Hepatocyte (in vitro differentiated cells): ENCODE results near the gene ABI1. TPM values are rescaled to one million over a fixed set of nuclear protein-coding genes. Genes with fewer than 3 reads are reported as not detected.
"Not testable (repeated sequence)": the region's sequence is repeated elsewhere in the genome, so short reads cannot be mapped to it uniquely, and the experiment has no call there.

ENCODE experiments used
- DNase-seq: peaks from one replicate; pipeline ENCODE4 v3.0.0-alpha.2; 2016; ENCODE audit warnings: low spot score
- H2AFZ ChIP-seq: fragments of 200-600 bp; sonication (generic); 2 replicates; pipeline ENCODE4 v1.6.0; 2016; ENCODE audit warnings: antibody characterized with exemption, mild to moderate bottlenecking
- H3K27ac ChIP-seq: fragments of 200-600 bp; sonication (generic); 2 replicates; pipeline ENCODE4 v1.5.1; 2016; ENCODE audit warnings: mild to moderate bottlenecking
- H3K27me3 ChIP-seq: fragments of 200-600 bp; sonication (generic); 2 replicates; pipeline ENCODE4 v1.6.1; 2016
- H3K36me3 ChIP-seq: fragments of 200-600 bp; sonication (generic); replicated peaks from 2 replicates; pipeline ENCODE4 v1.5.1; 2016; ENCODE audit warnings: low read depth; ENCODE audit not compliant: insufficient read depth
- H3K4me1 ChIP-seq: fragments of 200-600 bp; sonication (generic); 2 replicates; pipeline ENCODE4 v1.5.1; 2016; ENCODE audit warnings: mild to moderate bottlenecking, moderate library complexity; ENCODE audit not compliant: insufficient read depth
- H3K4me2 ChIP-seq: fragments of 200-600 bp; sonication (generic); 2 replicates; pipeline ENCODE4 v1.6.0; 2016
- H3K4me3 ChIP-seq: fragments of 200-600 bp; sonication (generic); 2 replicates; pipeline ENCODE4 v1.5.1; 2016; ENCODE audit warnings: mild to moderate bottlenecking
- H3K79me2 ChIP-seq: fragments of 200-600 bp; sonication (generic); 2 replicates; pipeline ENCODE4 v1.6.0; 2017; ENCODE audit warnings: mild to moderate bottlenecking
- H3K9me2 ChIP-seq: fragments of 200-600 bp; sonication (generic); replicated peaks from 2 replicates; pipeline ENCODE4 v1.6.0; 2017; ENCODE audit warnings: mild to moderate bottlenecking; ENCODE audit not compliant: insufficient read depth
- H3K9me3 ChIP-seq: fragments of 200-600 bp; sonication (generic); 2 replicates; pipeline ENCODE4 v1.5.1; 2016; ENCODE audit warnings: low read depth, mild to moderate bottlenecking
- H4K20me1 ChIP-seq: fragments of 200-600 bp; sonication (generic); 2 replicates; pipeline ENCODE4 v1.6.0; 2016; ENCODE audit warnings: mild to moderate bottlenecking; ENCODE audit not compliant: insufficient read depth, poor library complexity, severe bottlenecking
- EZH2 ChIP-seq: fragments of 200-600 bp; sonication (generic); IDR thresholded peaks from 2 replicates; pipeline ENCODE4 v1.6.1; 2016; ENCODE audit warnings: antibody characterized with exemption, mild to moderate bottlenecking, borderline replicate concordance
- EZH2phosphoT487 ChIP-seq: fragments of 200-600 bp; sonication (generic); IDR thresholded peaks from one replicate; pipeline ENCODE4 v1.6.1; 2018; ENCODE audit warnings: antibody characterized with exemption, mild to moderate bottlenecking, low read depth, moderate library complexity; ENCODE audit not compliant: unreplicated experiment, severe bottlenecking
- WGBS: methylation state at CpG from one replicate; pipeline ENCODE4 v1.1.6; 2016; ENCODE audit warnings: low lambda C conversion rate; ENCODE audit errors: missing lambda C conversion rate; 5-methylcytosine and 5-hydroxymethylcytosine counted together
- polyA plus RNA-seq: library from polyadenylated mRNA; unstranded; fragments of >200 nt; fragmentation: Nextera tagmentation; extraction: Ambion mirVana; gene quantifications from 2 replicates; pipeline ENCODE4 v1.2.1, GENCODE V29; 2016
- total RNA-seq: library from RNA; depleted of rRNA; stranded (reverse); fragments of >200 nt; gene quantifications from 2 replicates; pipeline ENCODE4 v1.2.3, GENCODE V29; 2014
- TF ChIP-seq, protein P1 (sequence below): fragments of 200-600 bp; sonication (generic); IDR thresholded peaks from 2 replicates; pipeline ENCODE4 v1.5.1; 2016; ENCODE audit warnings: antibody characterized with exemption, mild to moderate bottlenecking; ENCODE audit not compliant: poor library complexity

The ABI1 gene
- total and polyA plus RNA-seq, 2 experiments from 2014 or later: 30.5 to 46.1 TPM

DNA sequence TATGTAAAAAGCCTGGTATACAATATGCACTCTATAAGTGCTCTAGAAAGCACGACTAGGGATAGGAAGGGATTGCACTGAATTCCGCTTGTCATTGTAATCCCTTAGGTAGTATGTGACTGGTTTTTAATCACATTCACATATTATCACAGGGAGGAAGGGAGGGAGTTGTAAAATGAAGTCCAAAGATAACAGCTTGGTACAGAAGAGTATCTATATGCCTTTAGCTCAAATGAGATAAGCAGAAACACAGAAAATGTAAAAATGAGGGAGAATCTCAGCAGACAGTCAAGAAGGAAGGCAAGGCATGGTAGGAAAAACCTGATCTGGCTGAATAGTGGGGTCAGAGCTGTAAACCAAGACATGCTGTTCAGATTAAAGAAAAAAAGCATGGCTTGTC, 63.4 kb downstream of the ABI1 start:
- no peak overlapping the region for H2AFZ ChIP-seq
- no peak overlapping the region for H3K4me2 ChIP-seq
- H3K27ac ChIP-seq: no peak overlapping the region
- H3K4me3 ChIP-seq: no peak overlapping the region
- H4K20me1 ChIP-seq: peaks cover 10% of the 10 kb centered on the region
- no peaks in the 10 kb centered on the region for H3K27me3 ChIP-seq
- peaks cover 98% of the 10 kb centered on the region for H3K79me2 ChIP-seq
- 71% methylated on average over 2 of the region's 2 CpGs for WGBS
- TF ChIP-seq EZH2 (no peak), EZH2phosphoT487 (no peak)
- TF ChIP-seq, protein P1, sequence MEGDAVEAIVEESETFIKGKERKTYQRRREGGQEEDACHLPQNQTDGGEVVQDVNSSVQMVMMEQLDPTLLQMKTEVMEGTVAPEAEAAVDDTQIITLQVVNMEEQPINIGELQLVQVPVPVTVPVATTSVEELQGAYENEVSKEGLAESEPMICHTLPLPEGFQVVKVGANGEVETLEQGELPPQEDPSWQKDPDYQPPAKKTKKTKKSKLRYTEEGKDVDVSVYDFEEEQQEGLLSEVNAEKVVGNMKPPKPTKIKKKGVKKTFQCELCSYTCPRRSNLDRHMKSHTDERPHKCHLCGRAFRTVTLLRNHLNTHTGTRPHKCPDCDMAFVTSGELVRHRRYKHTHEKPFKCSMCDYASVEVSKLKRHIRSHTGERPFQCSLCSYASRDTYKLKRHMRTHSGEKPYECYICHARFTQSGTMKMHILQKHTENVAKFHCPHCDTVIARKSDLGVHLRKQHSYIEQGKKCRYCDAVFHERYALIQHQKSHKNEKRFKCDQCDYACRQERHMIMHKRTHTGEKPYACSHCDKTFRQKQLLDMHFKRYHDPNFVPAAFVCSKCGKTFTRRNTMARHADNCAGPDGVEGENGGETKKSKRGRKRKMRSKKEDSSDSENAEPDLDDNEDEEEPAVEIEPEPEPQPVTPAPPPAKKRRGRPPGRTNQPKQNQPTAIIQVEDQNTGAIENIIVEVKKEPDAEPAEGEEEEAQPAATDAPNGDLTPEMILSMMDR: no peak
- H3K36me3 ChIP-seq: no peaks in the 10 kb centered on the region
- H3K9me2 ChIP-seq: no peaks in the 10 kb centered on the region
- H3K9me3 ChIP-seq: no peaks in the 10 kb centered on the region
- no peaks in the 10 kb centered on the region for H3K4me1 ChIP-seq
- DNase-seq: no peak

DNA sequence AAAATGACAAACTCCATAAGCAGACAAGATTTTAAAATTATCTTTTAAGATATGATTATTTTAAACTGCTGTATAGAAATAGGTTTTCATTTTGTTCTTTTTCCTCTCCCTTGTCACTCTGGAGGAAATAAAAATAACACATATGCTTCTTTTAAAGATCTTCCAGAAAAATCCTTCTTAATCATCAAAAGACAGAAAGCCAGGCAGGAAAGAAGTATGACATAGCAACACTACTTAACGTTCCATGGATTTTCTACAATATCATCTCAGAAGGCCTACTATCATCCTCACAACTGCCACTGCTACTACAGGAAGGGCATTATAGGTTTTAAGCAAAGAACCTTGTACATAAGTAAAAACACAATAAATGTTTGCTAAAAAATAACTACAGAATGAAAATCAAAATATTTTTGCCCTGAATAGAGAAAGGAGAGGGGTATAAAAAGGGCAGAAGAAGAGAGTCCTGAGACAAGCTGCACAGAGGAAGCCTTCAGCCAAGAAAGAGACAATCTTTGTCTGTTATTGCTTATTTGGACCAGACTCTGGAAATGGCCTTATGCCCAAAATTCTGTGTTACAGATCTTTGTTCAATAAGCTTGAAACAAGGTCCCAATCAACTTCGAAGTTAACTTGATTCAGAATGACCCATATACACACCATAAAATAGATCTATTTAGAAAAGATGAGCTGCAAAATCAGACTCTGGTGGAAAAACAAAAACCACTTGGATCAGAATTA, 67.8 kb downstream of the ABI1 start:
- no peaks in the 10 kb centered on the region for H3K27me3 ChIP-seq
- 81% methylated on average over 2 of the region's 2 CpGs for WGBS
- no peak overlapping the region for H2AFZ ChIP-seq
- no peaks in the 10 kb centered on the region for H3K36me3 ChIP-seq
- peaks cover 97% of the 10 kb centered on the region for H3K79me2 ChIP-seq
- H3K9me3 ChIP-seq: no peaks in the 10 kb centered on the region
- no peaks in the 10 kb centered on the region for H3K4me1 ChIP-seq
- no peak overlapping the region for H3K4me2 ChIP-seq
- no peak overlapping the region for H3K27ac ChIP-seq
- H4K20me1 ChIP-seq: peaks cover 4% of the 10 kb centered on the region
- H3K9me2 ChIP-seq: no peaks in the 10 kb centered on the region
- no peak for TF ChIP-seq EZH2
- TF ChIP-seq EZH2phosphoT487: no peak
- DNase-seq: no peak
- no peak overlapping the region for H3K4me3 ChIP-seq

DNA sequence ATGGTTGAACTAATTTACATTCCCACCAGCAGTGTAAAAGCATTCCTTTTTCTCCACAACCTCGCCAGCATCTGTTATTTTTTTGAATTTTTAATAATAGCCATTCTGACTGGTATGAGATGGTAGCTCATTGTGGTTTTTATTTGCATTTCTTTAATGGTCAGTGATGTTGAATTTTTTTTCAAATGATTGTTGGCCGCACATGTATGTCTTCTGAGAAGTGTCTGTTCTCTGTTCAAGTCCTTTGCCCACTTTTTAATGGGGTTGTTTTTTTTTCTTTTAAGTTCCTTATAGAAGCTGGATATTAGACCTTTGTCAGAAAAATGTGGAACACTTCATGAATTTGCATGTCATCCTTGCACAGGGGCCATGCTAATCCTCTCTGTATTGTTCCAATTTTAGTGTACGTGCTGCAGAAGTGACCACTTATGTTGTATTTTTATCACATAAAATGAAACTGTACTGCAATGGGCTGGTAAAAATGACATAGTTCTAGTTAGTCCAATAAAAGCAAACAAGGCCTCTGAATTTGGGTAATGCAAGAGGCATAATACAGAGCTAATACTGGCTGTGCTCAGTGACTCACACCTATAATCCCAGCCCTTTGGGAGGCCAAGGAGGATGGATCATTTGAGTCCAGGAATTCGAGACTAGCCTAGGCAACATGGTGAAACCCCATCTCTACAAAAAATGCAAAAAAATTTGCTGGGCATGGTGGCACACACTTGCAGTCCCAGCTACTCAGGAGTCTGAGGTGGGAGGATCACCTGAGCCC, 70.3 kb downstream of the ABI1 start:
- Histone ChIP-seq H3K27ac (no peak overlapping the region), H3K4me2 (no peak overlapping the region), H3K9me3 (no peaks in the 10 kb centered on the region), H3K79me2 (peaks cover 95% of the 10 kb centered on the region), H3K4me1 (no peaks in the 10 kb centered on the region), H3K9me2 (no peaks in the 10 kb centered on the region), H3K27me3 (no peaks in the 10 kb centered on the region), H4K20me1 (peaks cover 4% of the 10 kb centered on the region), H2AFZ (no peak overlapping the region), H3K4me3 (no peak overlapping the region), H3K36me3 (no peaks in the 10 kb centered on the region)
- no peak for TF ChIP-seq EZH2
- TF ChIP-seq EZH2phosphoT487: no peak
- TF ChIP-seq, protein P1: no peak
- no peak for DNase-seq
- 97% methylated on average over 4 of the region's 4 CpGs for WGBS

DNA sequence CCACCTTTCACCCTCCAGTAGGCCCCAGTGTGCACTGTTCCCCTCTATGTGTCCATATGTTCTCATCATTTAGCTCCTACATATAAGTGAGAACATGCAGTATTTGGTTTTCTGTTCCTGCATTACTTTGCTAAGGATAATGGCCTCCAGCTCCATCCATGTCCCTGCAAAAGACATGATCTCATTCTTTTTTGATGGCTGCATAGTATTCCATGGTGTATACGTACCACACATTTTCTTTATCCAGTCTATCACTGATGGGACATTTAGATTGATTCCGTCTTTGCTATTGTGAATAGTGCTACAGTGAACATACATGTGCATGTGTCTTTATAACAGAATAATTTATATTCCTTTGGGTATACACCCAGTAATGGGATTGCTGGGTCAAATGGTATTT, 71.0 kb downstream of the ABI1 start:
- peaks cover 90% of the 10 kb centered on the region for H3K79me2 ChIP-seq
- not testable (repeated sequence) for H3K4me1 ChIP-seq, H3K4me2 ChIP-seq, H3K27me3 ChIP-seq, H2AFZ ChIP-seq, H3K27ac ChIP-seq, H3K36me3 ChIP-seq, H4K20me1 ChIP-seq, H3K4me3 ChIP-seq, H3K9me2 ChIP-seq, DNase-seq, H3K9me3 ChIP-seq
- WGBS: 99% methylated on average over 2 of the region's 2 CpGs
